ENCODE results near the gene TIMM23. TPM values are rescaled to one million over a fixed set of nuclear protein-coding genes. Genes with fewer than 3 reads are reported as not detected.

TIMM23 gene
- polyA plus RNA-seq, 3 donors from 2014 or later: 51.5 to 84.7 (median 70.4) TPM

Other genes starting within 250 kb of the TIMM23 start
- gene WASHC2C, start 245.2 kb upstream of the TIMM23 start, polyA plus RNA-seq: 10 to 100 TPM in 2 of 3 donors, 1 to 10 TPM in 1; 6.0 to 26.1 (median 14.6) TPM
- 1 to 10 TPM; 1.0 to 4.6 (median 1.3) TPM for gene AGAP4, start 125.0 kb upstream of the TIMM23 start, polyA plus RNA-seq
- 100 to 1,000 TPM; 188 to 323 (median 196) TPM for gene NCOA4, start 58.1 kb downstream of the TIMM23 start, polyA plus RNA-seq
- not detected for gene MSMB, start 73.8 kb downstream of the TIMM23 start, polyA plus RNA-seq